DMS53 treated with DMSO at 0.1 percent for 48 hours (cell line): Measurements from ENCODE around the gene TMEM135.
"Not testable (repeated sequence)": the region's sequence is repeated elsewhere in the genome, so short reads cannot be mapped to it uniquely, and the experiment has no call there.

Source experiments
- DNase-seq: peaks from one replicate; lab custom pipeline; 2025; ENCODE audit not compliant: unreplicated experiment; lab: John Stamatoyannopoulos, UW

TMEM135 gene

DNA sequence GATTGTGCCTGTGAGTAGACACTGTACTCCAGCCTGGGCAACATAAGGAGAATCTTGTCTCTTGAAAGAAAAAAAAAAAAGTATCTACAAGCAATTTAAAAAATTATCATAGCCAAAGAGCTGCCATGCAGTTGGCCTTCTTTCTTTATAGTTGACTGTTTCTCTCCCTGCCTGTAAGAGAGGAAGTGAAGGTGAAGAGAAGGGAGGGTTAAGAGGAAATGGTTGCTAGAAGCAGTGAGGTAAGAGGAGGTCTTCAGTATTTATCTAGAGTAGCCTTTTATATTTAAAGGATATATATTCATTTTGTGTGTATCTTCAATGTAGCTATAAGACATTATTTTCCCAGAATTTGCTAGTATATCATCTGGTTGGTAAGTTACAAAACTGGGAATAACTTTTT is 217.9 kb downstream of the TMEM135 start:
- DNase-seq: no peak

DNA sequence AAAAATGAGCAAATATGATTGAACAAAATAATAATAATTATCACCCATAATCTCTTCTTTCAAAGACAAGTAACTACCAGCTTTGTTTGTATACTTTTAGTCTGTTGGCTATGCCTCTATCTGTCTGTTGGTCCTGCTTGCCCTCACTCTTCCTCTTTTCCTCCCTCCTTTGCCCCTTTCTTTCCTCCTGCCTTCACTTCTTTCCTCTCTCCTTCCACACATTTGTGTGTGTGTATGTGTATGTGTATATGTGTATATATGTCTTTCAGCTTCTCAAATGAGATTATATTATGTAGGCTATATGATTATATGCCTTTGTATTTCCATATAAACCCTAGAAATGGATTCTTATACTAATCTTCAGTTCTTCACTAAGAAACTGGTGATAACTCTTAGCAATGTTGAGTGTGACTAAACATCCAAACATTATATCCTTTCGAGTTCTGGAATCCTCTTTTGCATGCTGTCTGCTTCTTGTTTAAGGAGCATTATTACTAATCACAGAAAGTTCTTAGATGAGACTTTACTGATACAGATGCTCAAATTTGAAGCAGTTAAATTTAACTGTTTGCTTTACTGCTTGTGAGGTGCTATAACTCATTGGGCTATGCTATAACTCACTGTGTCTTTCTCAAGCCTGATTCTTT is 219.1 kb downstream of the TMEM135 start:
- no peak for DNase-seq

DNA sequence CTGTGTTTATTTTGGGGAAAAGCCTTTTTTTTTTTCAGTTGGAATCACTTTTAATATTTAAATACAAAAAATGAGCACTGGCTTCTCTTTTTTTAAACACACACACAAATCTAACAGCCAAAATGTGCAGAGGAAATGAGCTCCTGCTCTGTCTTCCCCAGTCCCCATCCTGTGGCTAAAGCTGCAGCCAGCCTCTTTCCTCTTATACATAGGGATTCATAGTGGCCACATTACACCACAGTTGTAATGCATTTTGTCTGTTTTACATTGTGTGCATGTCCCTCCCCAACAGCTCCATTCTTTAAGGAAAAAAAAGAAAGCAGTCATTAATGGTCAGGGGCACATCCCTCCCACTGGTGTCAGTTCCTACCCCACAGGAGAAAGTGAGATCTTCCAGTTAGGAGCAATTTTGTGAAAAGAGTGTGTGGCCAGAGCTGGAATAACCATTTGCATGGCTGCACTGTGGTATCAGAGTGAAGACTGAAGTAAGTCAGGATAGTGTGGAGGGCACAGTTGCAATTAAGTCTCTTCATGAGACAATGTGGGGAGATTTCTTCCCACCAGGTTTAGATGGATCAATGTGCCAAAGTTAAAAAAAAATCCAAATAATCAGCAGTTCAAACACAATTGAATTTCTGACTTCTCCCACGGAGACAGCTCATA is 220.6 kb downstream of the TMEM135 start:
- no peak for DNase-seq

DNA sequence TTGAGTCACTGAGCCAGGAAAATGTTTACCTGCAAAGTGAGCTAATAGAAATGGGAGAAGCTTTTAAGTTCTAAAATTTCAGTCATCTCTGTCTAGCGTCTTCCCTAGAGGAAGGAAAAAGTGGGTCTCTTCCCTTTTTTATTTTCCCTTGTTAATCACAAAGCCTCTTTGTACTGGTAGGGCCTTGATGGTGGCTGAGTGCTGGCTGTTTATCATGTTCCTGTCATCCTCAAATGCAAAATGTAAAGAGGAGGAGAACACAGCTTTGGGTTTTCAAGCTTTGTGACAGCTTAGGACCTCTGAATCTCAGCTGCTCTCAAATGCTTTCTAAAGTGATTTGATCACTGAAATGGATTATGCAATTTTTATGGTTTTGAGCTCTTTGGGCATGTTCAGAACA is 222.0 kb downstream of the TMEM135 start:
- DNase-seq: no peak

DNA sequence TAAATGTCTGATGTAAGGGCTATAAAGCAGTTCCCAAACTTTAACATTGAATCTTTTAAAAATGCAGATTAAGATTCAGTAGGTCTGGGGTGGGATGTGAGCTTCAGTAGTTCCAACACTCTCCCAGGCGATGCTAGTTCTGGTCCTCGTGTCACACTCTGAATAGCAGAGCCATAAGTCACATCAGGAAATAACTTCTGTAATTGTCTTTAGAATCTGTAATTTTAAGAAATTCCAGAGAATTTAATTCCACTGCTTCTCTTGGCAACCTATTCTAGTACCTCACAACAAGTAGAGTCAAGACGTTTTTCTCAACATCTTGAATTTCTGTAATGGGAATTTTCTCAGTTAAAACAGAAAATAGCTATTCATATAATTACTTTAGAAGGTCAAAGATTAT is 223.1 kb downstream of the TMEM135 start:
- DNase-seq: no peak

DNA sequence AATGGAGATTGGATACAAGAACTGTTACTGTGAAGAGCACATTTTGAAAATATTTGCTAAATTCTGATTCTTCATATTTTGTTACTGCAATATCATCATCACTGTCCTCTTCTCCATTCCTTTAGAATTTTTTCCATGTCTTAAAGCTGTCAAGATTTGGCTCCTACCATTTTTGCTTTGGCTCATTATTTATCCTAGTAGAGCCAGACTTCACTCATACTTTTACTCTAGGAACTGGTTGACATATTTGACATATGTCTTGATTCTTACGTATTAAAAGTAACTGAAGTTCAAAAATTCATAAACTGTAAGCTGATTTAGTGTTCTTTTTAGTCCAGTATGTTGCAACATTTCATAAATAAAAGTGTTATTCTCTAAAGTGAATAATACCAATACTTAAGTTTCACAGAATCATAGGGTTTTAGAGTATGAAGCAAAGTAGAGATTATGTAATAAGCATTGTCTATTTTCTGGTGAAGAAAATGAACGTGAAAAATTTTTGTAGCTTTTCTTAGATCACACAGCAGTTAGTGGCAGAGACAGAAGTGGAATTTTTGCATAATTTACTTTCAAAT is 225.6 kb downstream of the TMEM135 start:
- DNase-seq: no peak

DNA sequence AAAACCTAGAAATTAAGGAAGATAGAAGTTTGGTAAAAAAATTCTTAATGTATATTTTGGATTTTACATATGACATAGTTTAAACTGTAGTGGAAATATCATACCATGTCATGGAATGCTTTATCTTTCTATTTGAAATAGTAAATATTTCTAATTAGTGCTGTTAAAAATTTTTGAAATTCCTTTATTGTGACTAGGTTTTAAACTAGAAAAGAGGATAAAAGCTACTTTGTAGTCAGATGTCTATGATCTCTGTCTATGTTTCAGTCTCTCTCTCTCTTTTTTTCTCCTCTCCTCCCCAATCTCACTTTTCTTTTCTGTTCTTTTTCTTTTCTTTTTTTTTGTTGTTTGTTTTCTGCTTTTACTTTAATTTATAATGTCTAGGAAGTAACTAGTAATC is 226.2 kb downstream of the TMEM135 start:
- DNase-seq: no peak

DNA sequence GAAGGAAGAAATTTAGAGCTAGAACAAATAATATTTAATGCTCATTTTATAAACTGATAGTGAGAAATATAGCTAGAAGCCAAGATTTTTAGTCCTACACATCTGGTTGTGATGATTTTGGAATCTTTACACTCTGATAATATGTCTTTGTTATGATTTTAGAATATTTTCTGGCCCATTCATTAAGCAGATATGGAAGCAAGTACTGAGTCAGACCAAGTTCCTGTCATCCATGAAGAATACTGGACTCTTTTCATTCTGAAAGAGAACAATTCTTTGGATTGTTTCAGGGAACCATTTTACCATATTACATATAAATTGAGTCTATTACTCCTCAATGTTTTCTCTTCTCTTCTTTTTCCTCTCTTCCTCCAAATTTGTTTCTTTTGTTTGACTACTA is 227.4 kb downstream of the TMEM135 start:
- DNase-seq: no peak

DNA sequence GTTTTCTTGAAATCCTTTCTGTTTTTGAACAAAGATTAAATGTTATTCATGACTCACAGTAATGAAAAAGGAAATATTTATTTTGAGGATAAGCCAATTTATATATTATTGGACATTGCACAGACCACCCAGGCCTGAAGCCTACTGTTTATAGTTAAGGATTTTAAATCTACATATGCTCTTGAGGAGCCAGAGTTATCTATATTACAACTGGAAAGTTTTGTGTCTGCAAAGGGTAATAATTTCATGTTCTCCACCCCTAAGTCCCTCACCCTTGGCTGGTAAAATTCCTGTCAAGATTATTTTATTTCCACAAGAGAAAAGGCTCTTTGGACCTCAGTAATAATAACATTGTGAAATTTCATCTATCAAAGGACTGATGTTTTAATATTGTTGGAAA is 228.2 kb downstream of the TMEM135 start:
- DNase-seq: no peak

DNA sequence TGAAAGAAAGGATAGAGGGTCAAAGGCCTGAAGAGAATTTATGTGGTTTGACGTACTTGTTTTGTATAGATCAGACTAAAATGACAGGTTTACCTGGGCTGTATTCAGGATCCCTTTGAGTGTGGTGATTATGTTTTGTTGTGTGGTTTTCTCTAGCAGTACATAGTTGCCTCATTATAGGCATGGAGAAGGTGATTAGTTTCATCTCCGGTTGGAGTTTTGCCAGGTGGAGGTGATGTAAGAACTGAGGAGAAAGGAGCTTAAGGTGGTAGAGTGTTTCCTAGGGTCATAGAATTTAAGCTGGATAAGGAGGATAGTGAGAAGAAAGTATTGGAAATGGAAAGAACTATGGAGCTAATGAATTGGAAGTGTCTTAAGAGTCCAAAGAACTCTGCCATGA is 229.0 kb downstream of the TMEM135 start:
- DNase-seq: no peak

DNA sequence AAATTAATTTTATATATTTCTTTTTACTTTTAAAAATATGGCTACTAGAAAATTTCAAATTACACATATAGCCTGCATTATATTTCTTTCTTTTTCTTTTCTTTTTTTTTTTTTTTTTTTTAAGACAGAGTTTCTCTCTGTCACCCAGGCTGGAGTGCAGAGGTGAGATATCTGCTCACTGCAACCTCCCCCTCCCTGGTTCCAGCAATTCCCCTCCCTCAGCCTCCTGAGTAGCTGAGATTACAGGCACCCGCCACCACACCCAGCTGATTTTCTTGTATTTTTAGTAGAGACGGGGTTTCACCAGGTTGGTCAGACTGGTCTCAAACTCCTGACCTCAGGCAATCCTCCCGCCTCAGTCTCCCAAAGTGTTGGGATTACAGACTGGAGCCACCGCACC is 234.2 kb downstream of the TMEM135 start:
- DNase-seq: not testable (repeated sequence)

DNA sequence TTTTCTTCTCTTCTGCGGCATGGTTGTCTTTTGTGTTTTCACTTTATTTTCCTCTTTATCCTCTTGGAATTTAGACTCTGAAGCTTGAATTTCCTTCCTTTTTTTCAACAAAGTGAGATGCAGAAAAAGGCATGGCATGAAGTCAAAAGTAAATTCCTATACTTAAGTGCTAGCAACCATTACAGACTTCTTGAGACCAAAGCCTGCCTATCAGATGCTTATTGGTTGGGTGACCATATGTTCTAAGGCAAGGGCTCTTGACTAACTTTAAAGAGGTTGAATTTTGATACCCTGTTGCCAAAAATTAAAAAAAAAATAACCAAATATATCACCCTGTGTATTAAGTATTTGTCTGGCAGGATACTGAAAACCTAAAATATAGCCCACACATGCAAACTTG is 237.4 kb downstream of the TMEM135 start:
- no peak for DNase-seq

DNA sequence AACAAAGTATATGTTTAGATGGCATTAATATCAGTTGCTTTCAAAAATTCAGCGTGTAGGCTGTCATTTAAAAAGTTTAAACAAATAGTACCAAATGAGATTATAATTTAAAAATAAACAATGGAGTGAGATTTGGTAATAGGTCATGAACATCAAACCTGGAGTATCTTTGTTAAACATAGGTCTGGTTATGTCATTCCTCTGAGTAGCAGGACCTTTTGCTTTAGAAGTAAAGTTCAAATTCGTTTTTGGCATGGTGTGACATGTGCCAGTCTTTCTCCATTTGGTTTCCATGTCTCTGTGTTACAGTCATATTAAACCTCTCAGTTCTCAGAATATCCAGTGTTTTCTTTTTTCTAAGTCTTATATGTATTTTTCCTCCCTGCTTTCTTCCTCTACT is 242.4 kb downstream of the TMEM135 start:
- no peak for DNase-seq

DNA sequence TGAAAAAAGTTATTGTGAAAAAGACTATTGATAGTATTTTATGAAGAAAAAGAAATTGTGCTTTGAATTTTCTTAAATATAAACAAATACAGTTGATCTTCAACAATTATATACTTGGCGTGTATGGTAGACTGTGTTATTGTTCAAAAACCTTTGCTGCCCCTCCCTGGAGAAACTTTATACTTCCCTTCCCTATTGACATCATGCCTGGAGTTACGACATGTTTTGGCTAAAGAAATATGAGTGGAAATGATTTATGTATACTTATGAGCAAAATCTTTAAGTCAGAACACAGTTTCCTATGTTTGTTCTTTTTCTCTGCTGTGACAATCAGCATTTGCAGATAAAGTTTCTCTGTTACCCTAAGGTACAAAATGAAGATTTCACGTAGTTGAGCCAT is 243.8 kb downstream of the TMEM135 start:
- DNase-seq: no peak

DNA sequence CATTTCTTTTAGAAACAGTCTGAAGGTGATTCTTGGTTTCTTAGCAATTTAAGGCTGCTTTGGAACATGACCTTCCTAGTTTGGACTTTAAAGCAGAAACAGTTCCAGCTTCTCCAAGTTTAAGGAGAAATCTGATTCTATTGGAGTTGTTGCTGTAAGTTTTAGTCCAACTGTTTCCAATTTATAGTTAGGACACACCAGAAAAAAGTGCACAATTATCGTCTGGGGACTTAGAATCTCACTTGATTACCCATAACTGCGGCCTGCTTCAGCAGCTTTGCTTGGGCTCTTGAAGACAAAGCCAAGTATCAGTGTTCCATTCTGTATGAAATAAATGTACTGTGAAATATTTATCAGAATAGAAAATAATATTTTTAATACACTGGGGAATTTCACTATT is 246.6 kb downstream of the TMEM135 start:
- no peak for DNase-seq

DNA sequence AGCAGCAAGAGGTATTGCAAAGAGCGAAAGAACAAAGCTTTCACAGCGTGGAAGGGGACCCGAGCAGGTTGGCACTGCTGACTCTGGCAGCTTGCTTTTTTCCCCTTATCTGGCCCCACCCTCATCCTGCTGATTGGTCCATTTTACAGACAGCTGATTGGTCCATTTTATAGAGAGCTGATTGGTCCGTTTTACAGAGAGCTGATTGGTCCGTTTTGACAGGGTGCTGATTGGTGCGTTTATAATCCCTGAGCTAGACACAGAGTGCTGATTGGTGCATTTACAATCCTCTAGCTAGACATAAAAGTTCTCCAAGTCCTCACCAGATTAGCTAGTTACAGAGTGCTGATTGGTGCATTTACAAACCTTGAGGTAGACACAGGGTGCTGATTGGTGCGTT is 247.9 kb downstream of the TMEM135 start:
- DNase-seq: not testable (repeated sequence)

DNA sequence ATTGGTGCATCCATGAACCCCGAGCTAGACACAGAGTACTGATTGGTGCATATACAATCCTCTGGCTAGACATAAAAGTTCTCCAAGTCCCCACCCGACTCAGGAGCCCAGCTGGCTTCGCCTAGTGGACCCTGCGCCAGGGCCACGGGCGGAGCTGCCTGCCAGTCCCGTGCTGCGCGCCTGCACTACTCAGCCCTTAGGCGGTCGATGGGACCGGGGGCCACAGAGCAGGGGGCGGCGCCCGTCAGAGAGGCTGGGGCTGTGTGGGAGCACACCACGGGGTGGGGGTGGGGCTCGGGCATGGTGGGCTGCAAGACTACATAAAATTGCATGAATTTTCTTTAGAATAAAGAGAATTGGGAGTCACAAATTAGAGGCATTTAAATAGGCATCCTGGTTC is 248.6 kb downstream of the TMEM135 start:
- no peak for DNase-seq

DNA sequence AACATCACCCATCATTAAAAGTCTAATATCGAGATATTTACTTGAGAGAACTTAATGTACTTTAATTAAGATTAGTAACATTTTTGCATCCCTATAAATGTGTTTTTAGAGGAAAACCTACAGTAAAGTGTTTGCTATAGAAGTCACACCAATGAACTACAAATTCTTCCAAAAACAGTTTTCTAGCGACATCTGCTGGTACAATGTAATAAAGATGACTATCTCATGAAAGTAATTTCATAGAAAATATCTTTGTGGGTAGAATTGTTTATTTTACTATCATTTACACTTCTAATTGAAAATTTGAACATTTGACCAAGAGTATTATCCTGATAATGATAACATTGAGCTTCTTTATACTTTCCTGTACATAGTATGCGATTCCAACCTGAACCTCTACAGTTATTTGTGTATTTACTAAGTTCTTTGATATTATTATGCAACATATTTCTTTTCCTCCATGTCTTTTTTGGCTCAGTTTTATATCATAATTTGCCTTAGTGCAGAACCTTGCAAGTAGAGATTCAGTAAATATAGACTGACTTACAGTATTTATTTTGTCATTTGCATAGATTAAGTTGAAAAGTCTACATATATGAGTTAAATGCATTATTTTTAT is 252.7 kb downstream of the TMEM135 start:
- peak; percentile 83 for DNase-seq

DNA sequence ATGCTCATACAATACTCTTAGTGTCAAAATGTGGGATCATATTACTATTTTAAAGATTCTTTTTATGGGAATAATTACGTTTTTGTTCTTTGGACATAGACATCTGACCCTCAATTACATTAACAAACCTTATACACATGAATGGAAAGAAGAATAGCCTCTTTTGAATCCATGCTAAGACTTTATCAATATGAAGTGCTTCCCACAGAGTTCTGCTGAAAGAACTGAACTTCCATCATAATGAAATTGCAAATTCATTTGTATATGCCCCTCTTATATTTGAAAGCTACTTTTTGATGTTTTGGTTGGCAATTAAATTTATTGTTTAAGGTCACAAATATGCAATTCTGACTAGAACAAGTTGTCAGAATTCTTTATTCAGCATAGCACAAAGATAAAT is 254.9 kb downstream of the TMEM135 start:
- no peak for DNase-seq

DNA sequence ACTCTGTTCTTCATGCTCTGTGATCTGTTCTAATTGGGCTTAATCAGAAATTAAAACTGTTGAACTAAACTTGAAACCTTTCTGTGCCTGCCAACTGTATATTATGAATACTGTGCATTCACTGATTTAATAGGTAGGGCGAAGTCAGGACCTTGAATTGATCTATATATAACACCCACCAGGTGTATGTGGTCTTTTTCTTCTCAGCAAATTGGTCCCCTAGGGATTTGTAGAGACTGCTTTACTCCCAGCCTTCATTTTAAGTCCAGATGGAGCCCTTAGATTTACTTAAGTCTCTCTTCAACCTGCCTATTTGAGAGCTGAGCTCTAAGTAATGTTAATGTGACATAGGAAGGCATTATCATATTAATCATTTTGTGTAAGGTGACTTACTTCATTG is 257.5 kb downstream of the TMEM135 start:
- no peak for DNase-seq

DNA sequence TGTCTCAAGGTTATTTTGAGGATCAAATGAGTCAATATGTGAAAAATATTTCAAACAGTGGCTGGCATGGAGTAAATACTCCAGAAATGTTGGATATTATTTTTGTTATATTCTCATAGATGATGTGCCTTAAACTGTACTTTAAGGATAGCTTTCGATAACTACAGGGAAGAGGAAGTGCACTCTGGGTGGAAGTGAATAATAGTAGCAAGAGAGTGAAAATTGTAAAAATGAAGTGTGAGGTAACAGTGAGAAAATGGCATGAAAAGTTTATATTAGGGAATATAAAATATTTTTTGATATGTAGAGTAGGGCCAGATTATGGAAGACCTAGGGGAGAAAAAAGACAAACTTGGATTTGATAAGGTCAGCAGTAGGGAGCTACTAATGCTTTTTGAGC is 258.9 kb downstream of the TMEM135 start:
- DNase-seq: no peak

DNA sequence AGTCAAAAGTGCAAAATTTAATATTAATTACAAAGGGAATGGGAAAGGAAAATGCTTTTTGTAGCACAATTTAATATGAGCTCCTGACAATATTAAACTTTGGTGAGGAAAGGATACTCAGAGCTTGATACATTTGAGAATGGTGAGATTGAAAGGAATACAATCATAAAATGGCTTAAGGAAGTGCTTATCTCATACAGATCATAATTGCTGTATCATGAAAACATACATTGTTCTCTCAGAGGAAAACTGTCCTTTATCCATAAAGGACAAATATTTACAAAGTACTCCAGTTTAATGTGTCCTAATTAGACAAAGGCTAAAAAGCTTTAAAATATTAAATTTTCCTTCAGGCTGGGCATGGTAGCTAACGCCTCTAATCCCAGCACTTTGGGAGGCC is 260.4 kb downstream of the TMEM135 start:
- DNase-seq: no peak
